SK-N-MC (cell line): Measurements from ENCODE around the gene SH3RF1.

Experiments used
- FOXP2 ChIP-seq: optimal IDR thresholded peaks from 2 replicates; pipeline ENCODE3; 2011; ENCODE audit warnings: mild to moderate bottlenecking, moderate library complexity; ENCODE audit not compliant: insufficient read depth; ENCODE audit errors: extremely low read length, control extremely low read depth
- POLR2AphosphoS5 ChIP-seq: IDR thresholded peaks from 2 replicates; pipeline ENCODE4 v1.6.1; 2012; ENCODE audit warnings: mild to moderate bottlenecking, low read depth, low read length, borderline replicate concordance

DNA sequence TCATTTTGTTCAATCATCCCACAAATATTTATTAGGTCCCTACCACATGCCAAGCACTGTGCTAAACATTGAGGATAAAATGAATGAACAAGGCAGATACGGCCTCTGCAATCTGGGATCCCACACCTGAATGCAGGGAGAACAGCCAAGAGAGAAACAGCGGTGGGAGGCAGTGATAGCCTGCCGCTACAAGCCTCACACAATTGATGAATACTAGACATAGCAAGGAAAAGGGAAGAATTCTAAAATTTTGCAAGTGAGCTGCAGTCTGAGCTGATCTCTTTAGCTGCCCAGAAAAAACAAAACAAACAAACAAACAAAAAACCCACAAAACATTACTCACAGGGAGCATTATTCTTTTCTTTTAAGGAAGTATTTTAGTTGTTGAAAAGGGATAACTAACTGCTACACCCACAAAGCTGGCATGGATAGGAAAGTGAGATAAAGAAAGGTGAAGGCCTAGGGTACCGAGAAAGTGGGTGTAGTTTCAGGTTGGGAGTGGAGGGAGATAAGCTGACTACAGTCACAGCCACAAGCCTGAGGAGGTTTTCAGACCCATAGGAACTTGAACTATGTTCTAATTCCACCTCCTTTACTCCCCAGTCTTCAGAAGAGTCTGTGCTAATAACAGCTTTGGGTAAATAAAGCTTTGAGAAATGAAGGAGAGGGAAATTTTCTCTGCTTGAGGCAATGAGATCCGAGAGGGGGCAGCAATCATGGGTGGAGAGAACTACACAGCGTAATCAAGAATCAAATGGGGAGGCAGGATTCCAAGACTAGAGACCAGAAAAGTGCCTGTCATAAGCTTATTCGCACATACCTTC, 85.4 kb downstream of the SH3RF1 start:
- no peak for TF ChIP-seq FOXP2
- no peak for TF ChIP-seq POLR2AphosphoS5
